H1 (cell line): ENCODE results near the gene MYO15A. TPM values are rescaled to one million over a fixed set of nuclear protein-coding genes. Genes with fewer than 3 reads are reported as not detected.

Source experiments
- CTCF ChIA-PET: fragments of 300-600 bp; sonication (Branson Sonifier 250); formaldehyde crosslinking; loops from one replicate; lab custom pipeline; 2021; ENCODE audit not compliant: partially characterized antibody; lab: Charles Lee
- POLR2A ChIA-PET: fragments of 300-600 bp; sonication (Branson Sonifier 250); formaldehyde crosslinking; loops from one replicate; lab custom pipeline; 2021; ENCODE audit warnings: inconsistent platforms; ENCODE audit not compliant: partially characterized antibody; lab: Charles Lee
- DNase-seq, 2 experiments: peaks; one replicate each; pipeline versions ENCODE4 v3.0.0 to v3.0.0-alpha.2; 2010 to 2022; ENCODE audit warnings: low spot score in 2 of 2, low read depth in 1 of 2, mixed read lengths in 1 of 2
- FAIRE-seq: peaks from 2 replicates; lab custom pipeline; 2011; peaks lifted over from hg19 to GRCh38; lab: Jason Lieb, UNC
- H2AFZ ChIP-seq: 2 replicates; pipeline ENCODE4 v1.8.1; 2012; ENCODE audit warnings: low read length, inconsistent platforms
- H2AK5ac ChIP-seq: 2 replicates; pipeline ENCODE4 v1.6.1; 2013; ENCODE audit warnings: low read depth, low read length
- H2BK120ac ChIP-seq: replicated peaks from 2 replicates; pipeline ENCODE3; 2013; ENCODE audit warnings: low read depth, low read length, inconsistent platforms
- H2BK12ac ChIP-seq: 2 replicates; pipeline ENCODE4 v1.6.1; 2013; ENCODE audit warnings: low read depth, low read length
- H2BK15ac ChIP-seq: 2 replicates; pipeline ENCODE4 v1.6.1; 2013; ENCODE audit warnings: low read length
- H2BK20ac ChIP-seq: 2 replicates; pipeline ENCODE4 v1.6.1; 2013; ENCODE audit warnings: low read length
- H2BK5ac ChIP-seq: 2 replicates; pipeline ENCODE4 v1.6.1; 2013; ENCODE audit warnings: low read depth, low read length
- H3K14ac ChIP-seq: 2 replicates; pipeline ENCODE4 v1.6.1; 2013; ENCODE audit warnings: inconsistent platforms; ENCODE audit not compliant: insufficient read length
- H3K18ac ChIP-seq: 2 replicates; pipeline ENCODE4 v1.6.1; 2013; ENCODE audit warnings: low read length; ENCODE audit errors: extremely low read depth
- H3K23ac ChIP-seq: 2 replicates; pipeline ENCODE4 v1.6.1; 2013; ENCODE audit warnings: inconsistent platforms; ENCODE audit not compliant: insufficient read length
- H3K23me2 ChIP-seq: 2 replicates; pipeline ENCODE4 v1.6.1; 2013; ENCODE audit warnings: low read depth, low read length
- H3K27ac ChIP-seq: 2 replicates; pipeline ENCODE4 v1.6.1; 2011; ENCODE audit warnings: low read depth, low read length, inconsistent platforms
- H3K27me3 ChIP-seq, 4 experiments: replicated peaks in 1 of 4; 1 replicate in 1 of 4; 2 replicates in 3 of 4; pipeline versions ENCODE4 v1.6.1 to v1.8.1; 2011 to 2013; ENCODE audit warnings: low read length in 3 of 4, mild to moderate bottlenecking in 3 of 4, inconsistent platforms in 2 of 4, mixed read lengths in 2 of 4, moderate library complexity in 1 of 4; ENCODE audit not compliant: control insufficient read depth in 3 of 4, insufficient read depth in 3 of 4; ENCODE audit errors: extremely low read depth in 1 of 4
- H3K36me3 ChIP-seq, 4 experiments: 2 replicates each; pipeline versions ENCODE4 v1.6.1 to v1.8.1; 2011 to 2013; ENCODE audit warnings: mild to moderate bottlenecking in 4 of 4, low read length in 3 of 4, moderate library complexity in 2 of 4, control low read depth in 1 of 4, inconsistent platforms in 1 of 4; ENCODE audit not compliant: insufficient read depth in 4 of 4, control insufficient read depth in 2 of 4
- H3K4ac ChIP-seq: replicated peaks from 2 replicates; pipeline ENCODE3; 2013; ENCODE audit warnings: low read length, low read depth, mixed read lengths, inconsistent platforms; ENCODE audit not compliant: insufficient read length
- H3K4me1 ChIP-seq, 4 experiments: replicated peaks in 1 of 4; 1 replicate in 1 of 4; 2 replicates in 3 of 4; pipeline versions ENCODE4 v1.6.1 to v1.8.1; 2011 to 2013; ENCODE audit warnings: low read length in 3 of 4, inconsistent platforms in 2 of 4, mixed read lengths in 1 of 4; ENCODE audit not compliant: insufficient read depth in 4 of 4, control insufficient read depth in 3 of 4
- H3K4me2 ChIP-seq, 2 experiments: 2 replicates each; pipeline versions ENCODE4 v1.6.1 to v1.8.1; 2011 to 2013; ENCODE audit warnings: low read depth in 2 of 2, low read length in 2 of 2, control low read depth in 1 of 2, inconsistent platforms in 1 of 2, mild to moderate bottlenecking in 1 of 2; ENCODE audit not compliant: insufficient read depth in 1 of 2
- H3K4me3 ChIP-seq, 4 experiments: fragments of 200-600, 300-600 bp in 1 of 4; sonication (generic), shearing (Covaris generic), sonication (Bioruptor Twin) in 1 of 4; 2 replicates each; pipeline versions ENCODE4 v1.5.1 to v1.8.1; 2011 to 2016; ENCODE audit warnings: low read length in 4 of 4, low read depth in 3 of 4, control low read depth in 2 of 4, inconsistent platforms in 2 of 4, mild to moderate bottlenecking in 2 of 4, mixed read lengths in 1 of 4, moderate library complexity in 1 of 4; ENCODE audit not compliant: insufficient read depth in 2 of 4; ENCODE audit errors: extremely low read depth in 1 of 4
- H3K56ac ChIP-seq: replicated peaks from 2 replicates; pipeline ENCODE3; 2013; ENCODE audit warnings: low read depth, mild to moderate bottlenecking, mixed read lengths, low read length, inconsistent platforms; ENCODE audit not compliant: insufficient read length
- H3K79me1 ChIP-seq: 2 replicates; pipeline ENCODE4 v1.6.1; 2013; ENCODE audit warnings: low read depth, low read length, control low read depth
- H3K79me2 ChIP-seq, 2 experiments: 2 replicates each; pipeline versions ENCODE4 v1.6.1 to v1.8.1; 2012 to 2013; ENCODE audit warnings: low read length in 2 of 2, mild to moderate bottlenecking in 2 of 2, inconsistent platforms in 1 of 2; ENCODE audit not compliant: insufficient read depth in 2 of 2, control insufficient read depth in 1 of 2
- H3K9ac ChIP-seq, 4 experiments: replicated peaks in 1 of 4; 1 replicate in 1 of 4; 2 replicates in 3 of 4; pipeline versions ENCODE4 v1.6.1 to v1.8.1; 2011 to 2013; ENCODE audit warnings: low read depth in 3 of 4, low read length in 3 of 4, control low read depth in 2 of 4, mild to moderate bottlenecking in 2 of 4, moderate library complexity in 2 of 4, inconsistent platforms in 1 of 4; ENCODE audit errors: extremely low read depth in 1 of 4
- H3K9me3 ChIP-seq, 2 experiments: 2 replicates each; pipeline versions ENCODE4 v1.6.1 to v1.8.1; 2012 to 2013; ENCODE audit warnings: mild to moderate bottlenecking in 2 of 2, moderate library complexity in 2 of 2, control low read depth in 1 of 2, inconsistent platforms in 1 of 2, low read depth in 1 of 2, low read length in 1 of 2, mixed read lengths in 1 of 2; ENCODE audit not compliant: insufficient read depth in 2 of 2
- H4K20me1 ChIP-seq, 2 experiments: replicated peaks in 1 of 2; 2 replicates each; pipeline versions ENCODE3 to v1.8.1; 2011 to 2013; ENCODE audit warnings: inconsistent platforms in 2 of 2, low read length in 2 of 2, mild to moderate bottlenecking in 1 of 2; ENCODE audit not compliant: insufficient read depth in 2 of 2, control insufficient read depth in 1 of 2
- H4K5ac ChIP-seq: 2 replicates; pipeline ENCODE4 v1.6.1; 2013; ENCODE audit warnings: low read length, low read depth, mixed read lengths, inconsistent platforms; ENCODE audit not compliant: insufficient read length
- H4K8ac ChIP-seq: 2 replicates; pipeline ENCODE4 v1.8.0; 2013; ENCODE audit warnings: mild to moderate bottlenecking, moderate library complexity, low read length, inconsistent platforms; ENCODE audit not compliant: insufficient read depth; ENCODE audit errors: extremely low read depth
- H4K91ac ChIP-seq: replicated peaks from 2 replicates; pipeline ENCODE3; 2013; ENCODE audit warnings: low read length, mixed read lengths, inconsistent platforms; ENCODE audit not compliant: insufficient read length
- CTBP2 ChIP-seq: IDR thresholded peaks from 2 replicates; pipeline ENCODE4 v1.7.0; 2011; ENCODE audit warnings: borderline replicate concordance, mild to moderate bottlenecking, moderate library complexity, mixed read lengths, low read length; ENCODE audit not compliant: insufficient read depth, insufficient read length
- JUND ChIP-seq: IDR thresholded peaks from 2 replicates; pipeline ENCODE4 v1.6.1; 2011; ENCODE audit warnings: mild to moderate bottlenecking, improper control_type of control experiment, low read length
- SP2 ChIP-seq: IDR thresholded peaks from 2 replicates; pipeline ENCODE4 v1.6.1; 2012; ENCODE audit warnings: mild to moderate bottlenecking, low read length, inconsistent platforms
- TAF7 ChIP-seq: optimal IDR thresholded peaks from 2 replicates; pipeline ENCODE3; 2011; ENCODE audit warnings: low read depth, mild to moderate bottlenecking, inconsistent platforms, low read length, moderate library complexity, borderline replicate concordance
- YY1 ChIP-seq: IDR thresholded peaks from 2 replicates; pipeline ENCODE4 v1.6.1; 2011; ENCODE audit warnings: low read depth, mild to moderate bottlenecking, low read length
- WGBS, 2 experiments: shearing (Covaris generic) in 1 of 2; methylation state at CpG; one replicate each; pipeline versions ENCODE4 v1.1.6 to v1.1.7; 2013 to 2015; ENCODE audit warnings: low lambda C conversion rate in 2 of 2, mixed read lengths in 2 of 2, inconsistent platforms in 1 of 2, low coverage in 1 of 2, missing lambda C conversion rate in 1 of 2; ENCODE audit not compliant: insufficient replicate concordance in 2 of 2, insufficient coverage in 1 of 2, insufficient read length in 1 of 2; ENCODE audit errors: extremely low coverage in 1 of 2, missing lambda C conversion rate in 1 of 2; 5-methylcytosine and 5-hydroxymethylcytosine counted together
- polyA plus RNA-seq, 7 experiments: library from polyadenylated mRNA; depleted of rRNA in 3 of 7; stranded (reverse) in 5 of 7; unstranded in 2 of 7; fragments of >200 nt in 5 of 7; fragments of 200-250 nt in 2 of 7; gene quantifications; 1 replicate in 5 of 7; 2 replicates in 1 of 7; 4 replicates in 1 of 7; pipeline versions ENCODE4 v1.2.1 to v1.2.3, GENCODE V29; 2011 to 2013; ENCODE audit warnings: missing spikeins in 2 of 7, mixed read lengths in 2 of 7
- total RNA-seq: library from RNA; stranded (reverse); fragmentation: NEBNext Ultra II Directional; extraction: Animal tissue kit (Norgen Biotek cat#: 25700); gene quantifications from 2 replicates; pipeline ENCODE4 v1.2.1, GENCODE V29; 2021
- TF ChIP-seq, protein P1 (sequence below), 3 experiments: IDR thresholded peaks; 1 replicate in 2 of 3; 2 replicates in 1 of 3; pipeline versions ENCODE4 v1.5.1 to v1.6.1; 2011; ENCODE audit warnings: low read length in 3 of 3, mild to moderate bottlenecking in 3 of 3, inconsistent platforms in 2 of 3, low read depth in 1 of 3, moderate library complexity in 1 of 3; ENCODE audit not compliant: insufficient read depth in 1 of 3; ENCODE audit errors: control extremely low read depth in 1 of 3
- TF ChIP-seq, protein P2 (sequence below): IDR thresholded peaks from 2 replicates; pipeline ENCODE4 v1.6.1; 2012; ENCODE audit warnings: low read length, inconsistent platforms
- TF ChIP-seq, protein P3 (sequence below): IDR thresholded peaks from 2 replicates; pipeline ENCODE4 v1.6.1; 2011; ENCODE audit warnings: low read depth, mild to moderate bottlenecking, low read length; ENCODE audit not compliant: insufficient read depth

Gene MYO15A
- total and polyA plus RNA-seq, 2 of the 8 experiments (the other 6 are each of a cell fraction or from before 2014, with no cell fraction given) = 1.6 to 4.2 TPM

DNA sequence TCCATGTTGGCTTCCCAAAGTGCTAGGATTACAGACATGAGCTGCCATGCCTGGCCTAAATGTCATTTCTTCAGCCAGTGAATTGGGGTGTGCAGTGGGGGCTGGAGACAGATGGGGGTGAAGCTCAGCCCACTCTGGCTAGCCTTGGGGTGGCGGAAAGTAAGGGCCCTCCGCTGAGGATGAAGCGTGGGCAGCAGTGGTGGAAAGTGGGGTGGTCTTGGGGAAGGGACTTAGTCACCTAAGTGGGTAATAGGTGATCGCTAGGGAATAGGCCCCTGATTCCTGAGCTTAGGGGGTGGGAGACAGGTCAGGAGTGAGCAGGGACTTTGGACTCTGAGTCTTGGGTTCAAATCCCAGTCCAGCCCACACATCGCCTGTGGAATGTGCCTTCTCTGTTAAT lies 119.1 kb downstream of the MYO15A start:
- no peak for DNase-seq
- H3K18ac ChIP-seq = no peak overlapping the region
- no peak overlapping the region for H2BK12ac ChIP-seq
- no peak overlapping the region for H3K23ac ChIP-seq
- no peak overlapping the region for H3K56ac ChIP-seq
- no peak overlapping the region for H3K4me3 ChIP-seq
- no peak overlapping the region for H2AFZ ChIP-seq
- no peak overlapping the region for H2AK5ac ChIP-seq
- 93% methylated on average over 5 of the region's 5 CpGs; no CpG with 5 or more reads in 1 of the 2 experiments for WGBS, 2 experiments
- H3K9me3 ChIP-seq = no peaks in the 10 kb centered on the region
- H3K27ac ChIP-seq = no peak overlapping the region
- peaks cover 0 to 18% (median 12%) of the 10 kb centered on the region in 4 experiments; a peak in 6 of 7 replicates for H3K4me1 ChIP-seq
- peaks cover 13% of the 10 kb centered on the region for H3K23me2 ChIP-seq
- H2BK120ac ChIP-seq = no peak overlapping the region
- no peak overlapping the region for H2BK15ac ChIP-seq
- H3K14ac ChIP-seq = no peak overlapping the region
- peaks cover 8 to 62% of the 10 kb centered on the region in 2 experiments for H3K79me2 ChIP-seq
- peaks cover 0 to 4% (median 3%) of the 10 kb centered on the region in 4 experiments; a peak in 1 of 8 replicates for H3K36me3 ChIP-seq
- H4K8ac ChIP-seq = no peak overlapping the region
- no peak overlapping the region for H2BK20ac ChIP-seq
- FAIRE-seq = no peak
- H3K79me1 ChIP-seq = peaks cover 44% of the 10 kb centered on the region
- H3K27me3 ChIP-seq = no peaks in the 10 kb centered on the region
- H4K91ac ChIP-seq = no peak overlapping the region
- H3K4me2 ChIP-seq = no peak overlapping the region
- H3K4ac ChIP-seq = no peak overlapping the region
- peak overlapping the region in 1 of 4 experiments; percentile 15; a peak in 1 of 7 replicates for H3K9ac ChIP-seq
- ChIA-PET POLR2A (interaction anchor here (1.0 to 3.6 kb wide), 3 partner anchors 19 to 44 kb away, joined by 3 to 14 read pairs (median 3); partner anchors contain the start of gene ALKBH5), CTCF (interaction anchor here (1.5 to 8.4 kb wide), 3 partner anchors 12 to 36 kb away, joined by 5 to 76 read pairs (median 10); no protein-coding TSS in a partner anchor)
- no peak overlapping the region for H4K5ac ChIP-seq
- H4K20me1 ChIP-seq = peaks cover 17 to 28% of the 10 kb centered on the region in 2 experiments
- H2BK5ac ChIP-seq = 0 out of 2 replicates have a peak overlapping the region, but pooled peaks have one; percentile 16
- TF ChIP-seq TAF7 = no peak
- TF ChIP-seq SP2 = no peak
- TF ChIP-seq, protein P1, sequence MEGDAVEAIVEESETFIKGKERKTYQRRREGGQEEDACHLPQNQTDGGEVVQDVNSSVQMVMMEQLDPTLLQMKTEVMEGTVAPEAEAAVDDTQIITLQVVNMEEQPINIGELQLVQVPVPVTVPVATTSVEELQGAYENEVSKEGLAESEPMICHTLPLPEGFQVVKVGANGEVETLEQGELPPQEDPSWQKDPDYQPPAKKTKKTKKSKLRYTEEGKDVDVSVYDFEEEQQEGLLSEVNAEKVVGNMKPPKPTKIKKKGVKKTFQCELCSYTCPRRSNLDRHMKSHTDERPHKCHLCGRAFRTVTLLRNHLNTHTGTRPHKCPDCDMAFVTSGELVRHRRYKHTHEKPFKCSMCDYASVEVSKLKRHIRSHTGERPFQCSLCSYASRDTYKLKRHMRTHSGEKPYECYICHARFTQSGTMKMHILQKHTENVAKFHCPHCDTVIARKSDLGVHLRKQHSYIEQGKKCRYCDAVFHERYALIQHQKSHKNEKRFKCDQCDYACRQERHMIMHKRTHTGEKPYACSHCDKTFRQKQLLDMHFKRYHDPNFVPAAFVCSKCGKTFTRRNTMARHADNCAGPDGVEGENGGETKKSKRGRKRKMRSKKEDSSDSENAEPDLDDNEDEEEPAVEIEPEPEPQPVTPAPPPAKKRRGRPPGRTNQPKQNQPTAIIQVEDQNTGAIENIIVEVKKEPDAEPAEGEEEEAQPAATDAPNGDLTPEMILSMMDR (IDR thresholded peaks at IDR 0.05; ENCODE audit: control extremely low read depth in 1 of 3, insufficient read depth in 1 of 3, low read depth in 1 of 3, low read length in 3 of 3) = no peak
- TF ChIP-seq, protein P2, sequence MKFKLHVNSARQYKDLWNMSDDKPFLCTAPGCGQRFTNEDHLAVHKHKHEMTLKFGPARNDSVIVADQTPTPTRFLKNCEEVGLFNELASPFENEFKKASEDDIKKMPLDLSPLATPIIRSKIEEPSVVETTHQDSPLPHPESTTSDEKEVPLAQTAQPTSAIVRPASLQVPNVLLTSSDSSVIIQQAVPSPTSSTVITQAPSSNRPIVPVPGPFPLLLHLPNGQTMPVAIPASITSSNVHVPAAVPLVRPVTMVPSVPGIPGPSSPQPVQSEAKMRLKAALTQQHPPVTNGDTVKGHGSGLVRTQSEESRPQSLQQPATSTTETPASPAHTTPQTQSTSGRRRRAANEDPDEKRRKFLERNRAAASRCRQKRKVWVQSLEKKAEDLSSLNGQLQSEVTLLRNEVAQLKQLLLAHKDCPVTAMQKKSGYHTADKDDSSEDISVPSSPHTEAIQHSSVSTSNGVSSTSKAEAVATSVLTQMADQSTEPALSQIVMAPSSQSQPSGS = no peak
- TF ChIP-seq, protein P3, sequence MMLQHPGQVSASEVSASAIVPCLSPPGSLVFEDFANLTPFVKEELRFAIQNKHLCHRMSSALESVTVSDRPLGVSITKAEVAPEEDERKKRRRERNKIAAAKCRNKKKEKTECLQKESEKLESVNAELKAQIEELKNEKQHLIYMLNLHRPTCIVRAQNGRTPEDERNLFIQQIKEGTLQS = no peak
- TF ChIP-seq CTBP2 = no peak
- TF ChIP-seq JUND = no peak
- no peak for TF ChIP-seq YY1
